HCT116 (cell line): ENCODE results near the gene CHST15. TPM values are rescaled to one million over a fixed set of nuclear protein-coding genes. Genes with fewer than 3 reads are reported as not detected.

Source experiments
- ATAC-seq: fragments of 200-7000 bp; cut with Tn5 transposase; 2 replicates; pipeline ENCODE4 v1.9.1; 2020; ENCODE audit warnings: mild to moderate bottlenecking, moderate library complexity
- BruUV-seq: library from RNA; stranded (reverse); fragments of 400-500 nt; replicated peaks from 2 replicates; lab custom pipeline; 2021; lab: Mats Ljungman, UMichigan
- CTCF ChIA-PET: fragments of 300-600 bp; sonication (Branson Sonifier 250); formaldehyde crosslinking; loops from one replicate; lab custom pipeline; 2021; ENCODE audit warnings: antibody characterized with exemption; lab: Charles Lee
- POLR2A ChIA-PET: fragments of 300-600, 350-600 bp; sonication (Branson Sonifier 250); formaldehyde crosslinking; loops from one replicate; lab custom pipeline; 2021; ENCODE audit warnings: antibody characterized with exemption; lab: Charles Lee
- RAD21 ChIA-PET, 2 experiments: fragments of 300-600 bp; sonication (Branson Sonifier 250); formaldehyde crosslinking; loops; one replicate each; lab custom pipeline; 2023; ENCODE audit warnings: low total read pairs in 2 of 2; ENCODE audit not compliant: uncharacterized antibody in 2 of 2, unreplicated experiment in 2 of 2, low non-redundant PET in 1 of 2; lab: Charles Lee
- DNase-seq: peaks from one replicate; pipeline ENCODE4 v3.0.0-alpha.2; 2010; ENCODE audit warnings: low read depth, low spot score
- H2AFZ ChIP-seq: fragments of 200-600 bp; shearing (Covaris generic), sonication (generic); 2 replicates; pipeline ENCODE4 v1.6.1; 2017; ENCODE audit warnings: low read depth, mixed run types, mixed read lengths, antibody characterized with exemption, low read length; ENCODE audit not compliant: poor library complexity, severe bottlenecking
- H3K27ac ChIP-seq: 2 replicates; pipeline ENCODE4 v1.5.1; 2012; ENCODE audit warnings: low read depth, low read length
- H3K27me3 ChIP-seq: fragments of 200-600 bp; sonication (generic); 2 replicates; pipeline ENCODE4 v1.6.1; 2016; ENCODE audit warnings: mixed run types, low read length, mixed read lengths; ENCODE audit not compliant: insufficient read depth
- H3K36me3 ChIP-seq, 2 experiments: fragments of 200-500 bp in 1 of 2; fragments of 200-600 bp in 1 of 2; sonication (Bioruptor generic) in 1 of 2; sonication (generic) in 1 of 2; 2 replicates each; pipeline versions ENCODE4 v1.5.1 to v1.6.1; 2014 to 2016; ENCODE audit warnings: low read length in 2 of 2, inconsistent platforms in 1 of 2, mixed read lengths in 1 of 2, mixed run types in 1 of 2; ENCODE audit not compliant: insufficient read depth in 2 of 2, control insufficient read depth in 1 of 2
- H3K4me1 ChIP-seq, 2 experiments: fragments of 200-600 bp in 1 of 2; sonication (generic) in 1 of 2; 2 replicates each; pipeline versions ENCODE4 v1.5.1 to v1.6.1; 2012 to 2017; ENCODE audit warnings: low read length in 2 of 2, inconsistent platforms in 1 of 2, mild to moderate bottlenecking in 1 of 2, mixed read lengths in 1 of 2, mixed run types in 1 of 2, moderate library complexity in 1 of 2; ENCODE audit not compliant: insufficient read depth in 2 of 2, control insufficient read depth in 1 of 2
- H3K4me2 ChIP-seq: fragments of 200-600 bp; sonication (generic); 2 replicates; pipeline ENCODE4 v1.6.1; 2017; ENCODE audit warnings: mixed run types, low read length, mixed read lengths
- H3K4me3 ChIP-seq, 2 experiments: fragments of 200-600 bp in 1 of 2; sonication (generic) in 1 of 2; replicated peaks in 1 of 2; 2 replicates each; pipeline ENCODE4 v1.5.1; 2011 to 2016; ENCODE audit warnings: low read length in 2 of 2, control low read depth in 1 of 2, low read depth in 1 of 2, mild to moderate bottlenecking in 1 of 2, mixed read lengths in 1 of 2, mixed run types in 1 of 2
- H3K79me2 ChIP-seq: fragments of 200-600 bp; sonication (generic); 2 replicates; pipeline ENCODE4 v1.6.1; 2017; ENCODE audit warnings: mild to moderate bottlenecking, mixed run types, low read length, moderate library complexity, mixed read lengths; ENCODE audit not compliant: insufficient read depth
- H3K9ac ChIP-seq: fragments of 200-600 bp; sonication (generic); 2 replicates; pipeline ENCODE4 v1.6.1; 2016; ENCODE audit warnings: low read length, mixed read lengths
- H3K9me2 ChIP-seq: fragments of 200-600 bp; sonication (generic), shearing (Covaris generic); 2 replicates; pipeline ENCODE4 v1.6.1; 2017; ENCODE audit warnings: mixed run types, mild to moderate bottlenecking, moderate library complexity; ENCODE audit not compliant: insufficient read depth
- H3K9me3 ChIP-seq, 2 experiments: fragments of 200-500 bp in 1 of 2; fragments of 200-600 bp in 1 of 2; sonication (Bioruptor generic) in 1 of 2; sonication (generic) in 1 of 2; 2 replicates each; pipeline ENCODE4 v1.6.1; 2014 to 2017; ENCODE audit warnings: low read length in 2 of 2, mixed read lengths in 2 of 2, inconsistent platforms in 1 of 2, low read depth in 1 of 2, mild to moderate bottlenecking in 1 of 2, mixed run types in 1 of 2, moderate library complexity in 1 of 2; ENCODE audit not compliant: control insufficient read depth in 1 of 2, insufficient read depth in 1 of 2
- H4K20me1 ChIP-seq: fragments of 200-600 bp; sonication (generic), shearing (Covaris generic); 2 replicates; pipeline ENCODE4 v1.6.1; 2017; ENCODE audit warnings: mixed run types, mild to moderate bottlenecking, moderate library complexity; ENCODE audit not compliant: insufficient read depth
- ELF1 ChIP-seq: IDR thresholded peaks from 2 replicates; pipeline ENCODE4 v1.6.1; 2012; ENCODE audit warnings: low read depth, borderline replicate concordance
- EZH2 ChIP-seq: fragments of 200-600 bp; sonication (generic); IDR thresholded peaks from 2 replicates; pipeline ENCODE4 v1.6.1; 2017; ENCODE audit warnings: antibody characterized with exemption, mixed run types
- JUND ChIP-seq: IDR thresholded peaks from 2 replicates; pipeline ENCODE4 v1.6.1; 2012
- POLR2A ChIP-seq: IDR thresholded peaks from 2 replicates; pipeline ENCODE4 v1.7.0; 2011; ENCODE audit warnings: borderline replicate concordance; ENCODE audit not compliant: insufficient read depth, insufficient read length; ENCODE audit errors: extremely low read depth
- POLR2AphosphoS5 ChIP-seq: IDR thresholded peaks from 2 replicates; pipeline ENCODE4 v1.6.1; 2011; ENCODE audit warnings: mild to moderate bottlenecking, low read depth, low read length, moderate library complexity
- RAD21 ChIP-seq: IDR thresholded peaks from 2 replicates; pipeline ENCODE4 v1.6.1; 2012; ENCODE audit warnings: low read depth, mild to moderate bottlenecking
- SIN3A ChIP-seq: IDR thresholded peaks from 2 replicates; pipeline ENCODE4 v1.6.1; 2012; ENCODE audit warnings: low read depth
- SRF ChIP-seq: IDR thresholded peaks from 2 replicates; pipeline ENCODE4 v1.6.1; 2012; ENCODE audit warnings: low read depth
- YY1 ChIP-seq: IDR thresholded peaks from 2 replicates; pipeline ENCODE4 v1.6.1; 2011; ENCODE audit warnings: low read length, low read depth, moderate library complexity, mild to moderate bottlenecking; ENCODE audit not compliant: insufficient replicate concordance; ENCODE audit errors: extremely low read depth
- ZFX ChIP-seq: fragments of 450-650 bp; IDR thresholded peaks from 2 replicates; pipeline ENCODE4 v1.6.1; 2017
- intact Hi-C: fragments of 100-400 bp; cut with micrococcal nuclease; formaldehyde crosslinking; loops from 2 replicates; pipeline ENCODE4 v1.10.0; 2022
- total RNA-seq: library from RNA; stranded (reverse); gene quantifications from one replicate; pipeline ENCODE4 v1.2.1, GENCODE V29; 2021; ENCODE audit not compliant: unreplicated experiment
- TF ChIP-seq, protein P1 (sequence below): IDR thresholded peaks from 2 replicates; pipeline ENCODE4 v1.6.1; 2012

CHST15 gene
- total RNA-seq, 1 experiment from 2014 or later, result 47.2 TPM

DNA sequence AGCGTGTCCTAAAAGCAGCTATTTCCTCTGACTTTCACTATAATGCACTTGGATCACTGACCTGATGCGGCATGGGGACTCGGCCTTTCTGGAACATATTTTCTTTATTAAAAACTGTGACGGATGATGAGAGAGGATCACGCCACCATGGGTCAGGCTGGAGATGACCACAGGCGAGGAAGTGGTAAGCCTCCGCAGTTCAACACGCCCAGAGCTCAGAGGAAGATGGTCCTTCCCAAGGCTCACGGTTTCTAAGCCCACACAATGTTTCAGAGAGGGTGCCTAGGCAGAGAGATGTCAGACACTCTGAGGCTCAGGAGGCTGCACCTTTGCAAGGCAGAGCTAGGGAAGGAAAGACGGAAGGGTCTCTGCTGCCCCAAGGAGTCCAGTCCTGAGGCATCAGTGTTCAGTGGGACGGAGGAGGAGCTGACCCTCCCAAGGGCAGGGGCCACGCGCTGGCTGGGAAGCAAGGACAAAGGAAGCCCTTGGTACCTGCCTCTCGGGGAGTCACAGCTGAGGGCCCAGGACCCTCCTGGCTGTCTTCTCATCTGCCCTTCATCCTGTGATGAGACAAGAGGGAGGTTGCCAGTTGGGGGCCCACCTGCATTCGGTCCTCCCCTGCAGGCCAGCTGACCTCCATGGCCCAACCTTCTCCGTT is 9.5 kb downstream of the CHST15 start (continued):
- TF ChIP-seq POLR2AphosphoS5 (no peak), JUND (no peak), RAD21 (no peak), POLR2A (no peak), SIN3A (no peak), ELF1 (no peak), ZFX (no peak), SRF (no peak), YY1 (no peak)

DNA sequence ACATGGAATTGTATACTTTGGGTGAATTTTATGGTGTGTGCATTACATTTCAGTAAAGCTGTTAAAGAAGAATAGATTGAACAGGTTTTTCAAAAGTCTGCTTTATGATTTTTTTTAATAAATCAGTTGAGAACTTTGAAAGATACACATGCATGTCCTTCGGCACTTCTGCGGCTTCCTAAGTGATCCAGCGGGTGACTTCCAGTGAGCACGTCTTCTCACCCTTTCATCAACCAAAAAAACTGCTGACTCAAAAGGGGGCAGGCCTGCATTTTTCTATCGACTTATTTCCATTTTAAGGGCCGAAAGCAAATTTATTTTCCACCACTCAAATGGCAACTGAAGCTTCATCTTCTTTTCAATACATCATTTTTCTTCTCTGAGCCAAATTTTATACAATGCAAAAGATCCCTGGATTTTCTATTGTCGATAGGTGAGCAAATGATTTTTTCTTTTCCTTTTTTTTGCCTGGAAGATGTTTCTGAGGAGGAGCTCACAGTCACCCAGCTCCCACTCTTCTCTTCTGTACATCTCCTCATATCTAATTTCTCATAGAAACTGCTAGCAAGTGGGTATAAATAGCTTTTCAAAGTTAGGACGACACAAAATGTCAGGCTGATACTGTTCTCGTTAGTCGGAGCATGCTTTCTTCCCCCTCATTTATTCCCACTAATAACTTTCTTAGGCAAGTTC is 10.2 kb downstream of the CHST15 start:
- CTCF ChIA-PET, result no interaction called here

More for the DNA sequence above, 10.2 kb downstream of the CHST15 start:
- intact Hi-C loops, result no loop called here
- Histone ChIP-seq H2AFZ (no peak overlapping the region), H3K9me2 (no peaks in the 10 kb centered on the region), H4K20me1 (no peaks in the 10 kb centered on the region), H3K4me2 (no peak overlapping the region), H3K9ac (no peak overlapping the region), H3K4me1 (peaks cover 3 to 9% of the 10 kb centered on the region in 2 experiments; a peak in 3 of 4 replicates), H3K36me3 (peaks cover 0 to 5% of the 10 kb centered on the region in 2 experiments; a peak in 1 of 4 replicates), H3K27me3 (no peaks in the 10 kb centered on the region), H3K9me3 (no peaks in the 10 kb centered on the region), H3K4me3 (no peak overlapping the region), H3K27ac (no peak overlapping the region), H3K79me2 (peaks cover 96% of the 10 kb centered on the region)
- ChIA-PET RAD21 (no interaction called here), POLR2A (interaction anchor here (1.2 kb wide), 1 partner anchor 11 kb away, joined by 3 read pairs; the partner anchor contains the start of gene CHST15)
- ATAC-seq (no peak), DNase-seq (no peak)
- TF ChIP-seq EZH2 (no peak), POLR2AphosphoS5 (no peak)
- TF ChIP-seq, protein P1, sequence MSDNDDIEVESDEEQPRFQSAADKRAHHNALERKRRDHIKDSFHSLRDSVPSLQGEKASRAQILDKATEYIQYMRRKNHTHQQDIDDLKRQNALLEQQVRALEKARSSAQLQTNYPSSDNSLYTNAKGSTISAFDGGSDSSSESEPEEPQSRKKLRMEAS, result no peak
- no TSS peak for BruUV-seq
